Activated naive CD4-positive, alpha-beta T cell treated with anti-CD3 and anti-CD28 coated beads, Interleukin-2, amount 50 U/mL, for 72 hours (primary cell): ENCODE data around the gene MATCAP1. TPM values are rescaled to one million over a fixed set of nuclear protein-coding genes. Genes with fewer than 3 reads are reported as not detected.

ENCODE experiments used
- ATAC-seq, 2 donors: fragments of 150-1000 bp; cut with Tn5 transposase; 2 replicates each; pipeline ENCODE4 v1.10.0; 2021; ENCODE audit warnings: mild to moderate bottlenecking in 2 of 2, moderate library complexity in 2 of 2
- DNase-seq, 2 donors: peaks; one replicate each; pipeline ENCODE4 v3.0.0; 2021 to 2022; ENCODE audit warnings: low spot score in 2 of 2
- H3K27ac Mint-ChIP-seq, 2 donors: one replicate each; pipeline ENCODE4 v1.8.0; 2022; ENCODE audit warnings: mild to moderate bottlenecking in 2 of 2, mixed read lengths in 2 of 2
- H3K36me3 Mint-ChIP-seq, 2 donors: one replicate each; pipeline ENCODE4 v1.8.0; 2022; ENCODE audit warnings: mixed read lengths in 2 of 2
- H3K9me3 Mint-ChIP-seq, 2 donors: one replicate each; pipeline ENCODE4 v1.8.0; 2022; ENCODE audit warnings: mixed read lengths in 2 of 2
- total RNA-seq, 2 donors: library from RNA; stranded (reverse); gene quantifications; one replicate each; pipeline ENCODE4 v1.2.3, GENCODE V29; 2022

The MATCAP1 gene
- total RNA-seq, 2 donors from 2014 or later, result 26.3 to 63.5 TPM

- Mint-ChIP-seq H3K36me3 (peaks cover under 1 to 26% of the 10 kb centered on the region in 2 donors), H3K27ac (no peak within 1 kb of the TSS)
Measured at GRCh38 chr16:67170168-67170948, 13.4 kb downstream of the MATCAP1 start, which contains the start of gene NOL3. Gene NOL3 (plus strand): TSS chr16:67170538.

GRCh38 chr16:67169642-67170167 is 14.1 kb downstream of the MATCAP1 start:
- Mint-ChIP-seq H3K9me3 (no peaks in the 10 kb centered on the region), H3K36me3 (peaks cover 4 to 23% of the 10 kb centered on the region in 2 donors), H3K27ac (no peak overlapping the region)
- ATAC-seq (peak in 1 of 2 donors; percentile 3), DNase-seq (peak in 1 of 2 donors; percentile 57)

More at GRCh38 chr16:67170168-67170948, 13.4 kb downstream of the MATCAP1 start, which contains the start of gene NOL3:
- DNase-seq (peak in 1 of 2 donors; percentile 68), ATAC-seq (peak; percentile 44 to 70)
- no peaks in the 10 kb centered on the region for H3K9me3 Mint-ChIP-seq

GRCh38 chr16:67169011-67169451 is 14.7 kb downstream of the MATCAP1 start:
- H3K36me3 Mint-ChIP-seq, result peaks cover 4 to 23% of the 10 kb centered on the region in 2 donors
- H3K9me3 Mint-ChIP-seq, result no peaks in the 10 kb centered on the region
- no peak for DNase-seq
- no peak for ATAC-seq
- H3K27ac Mint-ChIP-seq, result no peak overlapping the region

- no peak for ATAC-seq
- Mint-ChIP-seq H3K36me3 (peaks cover 4 to 19% of the 10 kb centered on the region in 2 donors), H3K9me3 (no peaks in the 10 kb centered on the region), H3K27ac (no peak overlapping the region)
- DNase-seq, result no peak
Measured at GRCh38 chr16:67167588-67167987, 16.2 kb downstream of the MATCAP1 start.

GRCh38 chr16:67166598-67167168 is 17.1 kb downstream of the MATCAP1 start:
- Mint-ChIP-seq H3K27ac (peak overlapping the region in 1 of 2 donors; percentile 68), H3K9me3 (no peaks in the 10 kb centered on the region), H3K36me3 (peaks cover 4 to 25% of the 10 kb centered on the region in 2 donors)
- no peak for ATAC-seq
- no peak for DNase-seq

- H3K9me3 Mint-ChIP-seq, result no peaks in the 10 kb centered on the region
- H3K36me3 Mint-ChIP-seq, result peaks cover 5 to 24% of the 10 kb centered on the region in 2 donors
Measured at GRCh38 chr16:67166110-67166547, 17.6 kb downstream of the MATCAP1 start.

GRCh38 chr16:67165121-67166078 is 18.4 kb downstream of the MATCAP1 start:
- ATAC-seq, result no peak
- Mint-ChIP-seq H3K9me3 (no peaks in the 10 kb centered on the region), H3K36me3 (peaks cover 9 to 23% of the 10 kb centered on the region in 2 donors), H3K27ac (no peak overlapping the region)
- no peak for DNase-seq

More at GRCh38 chr16:67166110-67166547, 17.6 kb downstream of the MATCAP1 start:
- DNase-seq (no peak), ATAC-seq (no peak)
- H3K27ac Mint-ChIP-seq, result no peak overlapping the region

- H3K36me3 Mint-ChIP-seq, result peaks cover 9 to 18% of the 10 kb centered on the region in 2 donors
- ATAC-seq (no peak), DNase-seq (no peak)
- no peaks in the 10 kb centered on the region for H3K9me3 Mint-ChIP-seq
- no peak within 1 kb of the TSS for H3K27ac Mint-ChIP-seq
Measured at GRCh38 chr16:67164599-67165061, 19.1 kb downstream of the MATCAP1 start, which contains the start of gene HSF4. Gene HSF4 (plus strand): TSS chr16:67164745. CDS start chr16:67164812, 67 bp downstream.

GRCh38 chr16:67163999-67164558 is 19.7 kb downstream of the MATCAP1 start:
- ATAC-seq (no peak), DNase-seq (no peak)
- peaks cover 9 to 18% of the 10 kb centered on the region in 2 donors for H3K36me3 Mint-ChIP-seq
- H3K27ac Mint-ChIP-seq, result no peak overlapping the region
- H3K9me3 Mint-ChIP-seq, result no peaks in the 10 kb centered on the region

GRCh38 chr16:67163164-67163998 is 20.4 kb downstream of the MATCAP1 start:
- Mint-ChIP-seq H3K36me3 (peaks cover 9 to 23% of the 10 kb centered on the region in 2 donors), H3K27ac (no peak overlapping the region), H3K9me3 (no peaks in the 10 kb centered on the region)
- peak in 1 of 2 donors; percentile 64 for DNase-seq
- peak in 1 of 2 donors; percentile 25 for ATAC-seq

GRCh38 chr16:67162506-67163163 is 21.1 kb downstream of the MATCAP1 start:
- Mint-ChIP-seq H3K9me3 (no peaks in the 10 kb centered on the region), H3K36me3 (peaks cover 9 to 30% of the 10 kb centered on the region in 2 donors), H3K27ac (no peak overlapping the region)
- ATAC-seq (no peak), DNase-seq (no peak)

- Mint-ChIP-seq H3K27ac (no peak overlapping the region), H3K36me3 (peaks cover 9 to 31% of the 10 kb centered on the region in 2 donors), H3K9me3 (no peaks in the 10 kb centered on the region)
- ATAC-seq (no peak), DNase-seq (no peak)
Measured at GRCh38 chr16:67161595-67162058, 22.1 kb downstream of the MATCAP1 start.

GRCh38 chr16:67158637-67159600 is 24.8 kb downstream of the MATCAP1 start:
- Mint-ChIP-seq H3K27ac (peak overlapping the region; percentile 90 to 93), H3K9me3 (no peaks in the 10 kb centered on the region), H3K36me3 (peaks cover 5 to 37% of the 10 kb centered on the region in 2 donors)
- peak; percentile 88 for DNase-seq
- peak; percentile 57 to 61 for ATAC-seq
